Muscle layer of colon (tissue), 2 donors: ENCODE results near the gene TNFSF10.

Experiments used
- H3K27ac ChIP-seq: one replicate; pipeline ENCODE4 v1.7.0; 2013; ENCODE audit warnings: low read depth, mild to moderate bottlenecking, low read length, moderate library complexity
- H3K27me3 ChIP-seq, 2 donors: one replicate each; pipeline ENCODE4 v1.7.0; 2013; ENCODE audit warnings: low read length in 2 of 2, mild to moderate bottlenecking in 2 of 2; ENCODE audit not compliant: insufficient read depth in 2 of 2, control insufficient read depth in 1 of 2
- H3K36me3 ChIP-seq: one replicate; pipeline ENCODE4 v1.7.0; 2013; ENCODE audit warnings: mild to moderate bottlenecking, low read length; ENCODE audit not compliant: insufficient read depth
- H3K4me1 ChIP-seq: one replicate; pipeline ENCODE4 v1.7.0; 2013; ENCODE audit warnings: mild to moderate bottlenecking, low read length; ENCODE audit not compliant: insufficient read depth
- H3K4me3 ChIP-seq, 2 donors: one replicate each; pipeline ENCODE4 v1.7.0; 2013; ENCODE audit warnings: low read length in 2 of 2, low read depth in 1 of 2, mild to moderate bottlenecking in 1 of 2, moderate library complexity in 1 of 2
- H3K9ac ChIP-seq: one replicate; pipeline ENCODE4 v1.7.0; 2013; ENCODE audit warnings: low read length
- H3K9me3 ChIP-seq: one replicate; pipeline ENCODE4 v1.7.0; 2013; ENCODE audit warnings: mild to moderate bottlenecking, low read length
- donor health status: abdominal sarcoma.
- donor health status: Adenocarcinoma of cecum.

Gene TNFSF10

DNA sequence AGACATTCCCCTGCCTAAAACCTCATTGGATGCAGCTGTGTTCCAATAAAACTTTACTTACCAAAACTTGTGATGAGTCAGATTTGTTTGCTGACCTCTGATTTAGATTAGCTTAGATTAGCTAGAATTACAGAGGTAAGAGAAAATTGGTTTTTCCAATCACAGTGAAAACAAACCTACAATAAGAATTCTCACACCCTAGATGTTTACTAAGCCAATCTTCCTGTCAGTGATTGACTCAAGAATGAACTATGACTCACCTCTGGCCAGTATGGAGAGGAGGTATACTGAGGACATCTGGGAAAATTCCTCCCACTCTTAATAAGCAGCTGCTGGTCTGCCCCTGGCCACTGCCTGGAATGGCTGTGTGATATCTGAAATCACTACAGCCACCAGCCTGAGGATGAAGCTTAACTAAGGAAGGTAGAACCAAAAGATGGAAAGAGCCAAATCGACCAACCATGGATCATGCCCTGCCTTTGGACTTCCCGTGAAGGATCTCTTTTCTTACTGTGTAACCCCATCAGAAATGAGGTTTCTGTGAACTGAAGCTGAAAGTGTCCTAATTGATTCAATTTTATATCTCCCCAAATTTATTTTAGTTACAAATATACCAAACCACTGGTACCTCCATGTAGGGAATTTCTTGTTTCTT is 55.9 kb downstream of the TNFSF10 start:
- Histone ChIP-seq H3K36me3 (no peaks in the 10 kb centered on the region), H3K4me1 (no peaks in the 10 kb centered on the region), H3K4me3 (no peak overlapping the region), H3K9ac (no peak overlapping the region), H3K27ac (no peak overlapping the region), H3K27me3 (no peaks in the 10 kb centered on the region), H3K9me3 (no peaks in the 10 kb centered on the region)

DNA sequence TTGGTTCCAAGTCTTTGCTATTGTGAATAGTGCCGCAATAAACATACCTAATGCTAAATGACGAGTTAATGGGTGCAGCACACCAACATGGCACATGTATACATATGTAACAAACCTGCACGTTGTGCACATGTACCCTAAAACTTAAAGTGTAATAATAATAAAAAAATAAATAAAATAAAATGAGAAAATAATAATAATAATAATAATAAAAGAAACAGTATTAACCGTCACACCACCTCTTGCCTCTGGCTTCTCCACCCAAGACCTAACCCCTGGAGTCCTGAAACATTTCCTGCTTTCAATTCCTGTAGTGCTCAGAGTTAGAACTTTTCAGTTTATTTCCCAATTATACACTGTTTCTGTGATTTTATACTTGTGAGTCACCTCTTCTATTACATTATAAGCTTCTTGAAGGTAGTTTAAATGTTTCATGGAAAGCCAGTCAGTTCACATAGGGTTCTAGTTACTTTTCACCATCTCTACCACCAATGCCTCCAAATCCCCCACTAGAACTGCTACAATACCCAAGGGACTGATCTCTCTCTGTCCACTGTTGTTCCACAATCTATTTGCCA is 56.6 kb downstream of the TNFSF10 start:
- Histone ChIP-seq H3K27me3 (no peaks in the 10 kb centered on the region), H3K27ac (no peak overlapping the region)

DNA sequence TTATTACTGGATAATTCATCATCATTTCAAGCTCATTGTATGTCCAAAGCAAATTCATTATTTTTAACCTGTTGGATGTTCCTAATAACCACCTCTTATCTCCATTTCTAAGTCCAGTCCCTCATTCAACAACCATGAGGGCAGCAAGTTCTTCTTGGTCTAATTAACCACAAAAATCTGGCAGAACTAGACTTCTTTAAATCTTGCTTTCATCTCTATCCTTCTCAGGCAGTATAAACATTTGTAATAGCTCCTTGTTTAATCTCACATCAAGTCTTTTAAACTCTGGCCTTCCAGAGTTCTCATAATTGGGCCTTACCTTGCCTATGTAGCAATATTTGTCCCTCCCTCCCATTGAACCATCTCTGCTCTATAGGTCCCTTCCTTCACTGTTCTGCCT is 57.9 kb downstream of the TNFSF10 start:
- H3K9me3 ChIP-seq, result no peaks in the 10 kb centered on the region
- H3K4me3 ChIP-seq, result no peak overlapping the region
- H3K27me3 ChIP-seq, result no peaks in the 10 kb centered on the region
- no peak overlapping the region for H3K9ac ChIP-seq
- no peaks in the 10 kb centered on the region for H3K36me3 ChIP-seq
- H3K27ac ChIP-seq, result no peak overlapping the region
- H3K4me1 ChIP-seq, result peaks cover 4% of the 10 kb centered on the region

More for the DNA sequence above, 56.6 kb downstream of the TNFSF10 start:
- Histone ChIP-seq H3K9ac (no peak overlapping the region), H3K4me3 (no peak overlapping the region), H3K9me3 (no peaks in the 10 kb centered on the region), H3K4me1 (no peaks in the 10 kb centered on the region), H3K36me3 (no peaks in the 10 kb centered on the region)

DNA sequence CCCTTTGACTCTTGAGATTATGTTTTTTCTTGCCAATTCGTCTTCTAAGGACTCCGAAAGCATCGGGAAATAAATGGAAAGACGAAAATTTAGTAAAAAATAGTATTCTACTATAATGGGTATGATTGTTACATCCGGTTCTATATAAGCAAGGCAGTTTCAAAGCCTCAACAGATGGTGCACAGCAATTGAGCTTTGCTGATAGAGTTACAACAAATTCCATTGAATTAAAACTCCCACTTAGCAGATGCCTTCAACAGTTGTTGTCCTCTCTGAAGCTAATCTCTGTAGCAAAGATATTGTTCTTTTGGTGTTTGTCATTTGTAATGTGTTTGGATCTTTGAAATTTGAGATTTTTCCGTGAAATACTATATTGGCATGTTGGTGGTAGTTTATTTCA is 58.9 kb downstream of the TNFSF10 start:
- Histone ChIP-seq H3K9me3 (no peaks in the 10 kb centered on the region), H3K27me3 (no peaks in the 10 kb centered on the region), H3K36me3 (no peaks in the 10 kb centered on the region), H3K4me3 (no peak overlapping the region), H3K27ac (no peak overlapping the region), H3K9ac (no peak overlapping the region), H3K4me1 (peaks cover 4% of the 10 kb centered on the region)

DNA sequence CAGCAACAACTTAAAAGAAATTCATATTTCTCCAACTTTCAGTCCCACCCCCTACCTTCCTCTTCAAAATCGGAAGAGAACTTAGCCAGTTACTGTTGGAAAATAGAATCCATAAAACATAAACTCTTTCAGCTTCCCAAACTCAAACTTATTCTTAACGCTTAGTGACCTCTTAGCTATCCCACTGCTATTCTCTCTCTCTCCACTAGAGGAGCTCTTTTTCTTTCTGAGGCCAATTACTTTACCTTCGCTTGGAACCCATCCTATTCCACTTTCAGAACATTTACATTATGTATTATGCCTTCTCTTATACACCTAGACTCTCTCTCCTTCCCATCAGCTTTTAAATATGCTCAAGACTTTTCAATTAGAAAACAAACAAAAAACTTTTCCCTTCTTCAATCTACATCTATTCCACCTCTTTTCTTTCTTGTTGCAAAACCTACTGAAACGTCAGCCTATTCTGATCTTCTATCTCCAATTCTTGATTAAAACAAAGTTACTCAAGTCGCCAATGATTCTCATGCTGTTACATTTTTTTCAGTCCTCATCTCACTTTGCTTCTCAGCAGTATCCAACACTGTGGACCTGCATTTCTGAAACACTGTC is 61.6 kb downstream of the TNFSF10 start:
- no peak overlapping the region for H3K27ac ChIP-seq
- H3K9me3 ChIP-seq, result no peaks in the 10 kb centered on the region
- H3K4me3 ChIP-seq, result no peak overlapping the region
- H3K36me3 ChIP-seq, result no peaks in the 10 kb centered on the region
- peaks cover 4% of the 10 kb centered on the region for H3K4me1 ChIP-seq
- H3K27me3 ChIP-seq, result no peaks in the 10 kb centered on the region
- H3K9ac ChIP-seq, result no peak overlapping the region

DNA sequence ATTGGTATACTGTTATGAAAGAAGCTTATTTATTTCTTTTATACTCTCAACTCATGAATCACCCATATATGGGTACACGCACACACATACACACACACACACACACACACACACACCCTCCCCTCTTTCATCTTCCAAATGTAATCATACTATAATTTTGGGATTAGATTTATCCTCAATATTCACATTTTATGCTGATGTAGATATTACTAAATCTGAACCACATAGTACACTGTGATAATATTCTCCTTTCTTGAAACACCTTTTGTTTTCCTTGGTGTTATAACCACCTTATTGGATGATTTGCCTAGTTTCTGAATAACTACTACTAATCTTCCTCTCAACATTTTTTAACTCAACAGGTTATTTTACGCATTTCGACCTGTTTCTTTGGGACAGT is 66.8 kb downstream of the TNFSF10 start:
- no peak overlapping the region for H3K9ac ChIP-seq
- H3K27me3 ChIP-seq, result no peaks in the 10 kb centered on the region
- peaks cover 4% of the 10 kb centered on the region for H3K4me1 ChIP-seq
- H3K27ac ChIP-seq, result no peak overlapping the region
- no peaks in the 10 kb centered on the region for H3K36me3 ChIP-seq
- no peak overlapping the region for H3K4me3 ChIP-seq
- no peaks in the 10 kb centered on the region for H3K9me3 ChIP-seq
